ENCODE data around the gene CENPF.
A peak's percentile ranks its signal among the peaks of the same experiment; 100 is the strongest.
"Not testable (repeated sequence)": the region's sequence is repeated elsewhere in the genome, so short reads cannot be mapped to it uniquely, and the experiment has no call there.

The CENPF gene, protein sequence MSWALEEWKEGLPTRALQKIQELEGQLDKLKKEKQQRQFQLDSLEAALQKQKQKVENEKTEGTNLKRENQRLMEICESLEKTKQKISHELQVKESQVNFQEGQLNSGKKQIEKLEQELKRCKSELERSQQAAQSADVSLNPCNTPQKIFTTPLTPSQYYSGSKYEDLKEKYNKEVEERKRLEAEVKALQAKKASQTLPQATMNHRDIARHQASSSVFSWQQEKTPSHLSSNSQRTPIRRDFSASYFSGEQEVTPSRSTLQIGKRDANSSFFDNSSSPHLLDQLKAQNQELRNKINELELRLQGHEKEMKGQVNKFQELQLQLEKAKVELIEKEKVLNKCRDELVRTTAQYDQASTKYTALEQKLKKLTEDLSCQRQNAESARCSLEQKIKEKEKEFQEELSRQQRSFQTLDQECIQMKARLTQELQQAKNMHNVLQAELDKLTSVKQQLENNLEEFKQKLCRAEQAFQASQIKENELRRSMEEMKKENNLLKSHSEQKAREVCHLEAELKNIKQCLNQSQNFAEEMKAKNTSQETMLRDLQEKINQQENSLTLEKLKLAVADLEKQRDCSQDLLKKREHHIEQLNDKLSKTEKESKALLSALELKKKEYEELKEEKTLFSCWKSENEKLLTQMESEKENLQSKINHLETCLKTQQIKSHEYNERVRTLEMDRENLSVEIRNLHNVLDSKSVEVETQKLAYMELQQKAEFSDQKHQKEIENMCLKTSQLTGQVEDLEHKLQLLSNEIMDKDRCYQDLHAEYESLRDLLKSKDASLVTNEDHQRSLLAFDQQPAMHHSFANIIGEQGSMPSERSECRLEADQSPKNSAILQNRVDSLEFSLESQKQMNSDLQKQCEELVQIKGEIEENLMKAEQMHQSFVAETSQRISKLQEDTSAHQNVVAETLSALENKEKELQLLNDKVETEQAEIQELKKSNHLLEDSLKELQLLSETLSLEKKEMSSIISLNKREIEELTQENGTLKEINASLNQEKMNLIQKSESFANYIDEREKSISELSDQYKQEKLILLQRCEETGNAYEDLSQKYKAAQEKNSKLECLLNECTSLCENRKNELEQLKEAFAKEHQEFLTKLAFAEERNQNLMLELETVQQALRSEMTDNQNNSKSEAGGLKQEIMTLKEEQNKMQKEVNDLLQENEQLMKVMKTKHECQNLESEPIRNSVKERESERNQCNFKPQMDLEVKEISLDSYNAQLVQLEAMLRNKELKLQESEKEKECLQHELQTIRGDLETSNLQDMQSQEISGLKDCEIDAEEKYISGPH (N-terminal part only)

DNA sequence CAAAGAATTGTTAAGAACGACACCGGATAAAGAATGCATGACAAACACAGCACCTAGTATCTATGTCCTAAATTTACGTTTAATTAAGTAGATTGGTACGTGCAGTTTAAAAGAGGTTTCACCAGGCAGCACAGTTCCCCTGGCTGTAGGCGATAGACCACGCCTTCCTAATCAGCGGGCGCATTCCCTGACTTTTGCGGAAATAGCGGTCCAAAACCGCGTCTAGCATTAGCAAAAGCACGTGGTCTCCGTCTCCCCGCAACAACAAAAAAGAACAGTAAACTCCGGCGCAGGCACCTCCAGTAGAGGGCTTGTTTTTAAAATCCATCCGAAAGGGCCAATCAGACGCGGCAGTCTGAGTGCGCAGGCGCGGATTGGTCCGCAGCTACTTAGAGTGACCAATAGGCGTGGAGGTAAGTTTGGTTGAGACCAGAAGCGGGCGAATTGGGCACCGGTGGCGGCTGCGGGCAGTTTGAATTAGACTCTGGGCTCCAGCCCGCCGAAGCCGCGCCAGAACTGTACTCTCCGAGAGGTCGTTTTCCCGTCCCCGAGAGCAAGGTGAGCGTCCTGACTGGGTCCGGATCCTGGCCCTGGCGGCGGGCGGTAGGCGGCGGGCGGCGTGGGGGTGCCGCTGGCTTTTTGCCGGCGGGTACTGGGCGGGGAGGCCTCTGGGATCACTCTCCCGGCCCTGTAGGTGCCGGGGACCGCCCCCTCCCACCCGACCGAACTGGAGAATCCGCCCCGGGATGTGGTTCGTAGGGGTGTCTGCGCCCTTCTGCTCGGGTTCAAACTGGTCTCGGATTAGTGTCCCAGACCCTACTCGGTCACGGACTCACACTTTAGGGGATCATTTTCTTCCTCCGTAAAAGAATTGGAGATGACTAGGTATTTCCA, at the start of gene CENPF:
CENPF (plus strand) TSS at position 432 of the 894 bp plus-strand sequence. CDS start 10,560 bp downstream, outside the sequence.
- DNase-seq = peak; percentile 99 to 100

GRCh38 chr1:214557952-214558735, 44.9 kb upstream of the CENPF start:
- no peak for DNase-seq

- DNase-seq = no peak
These were observed 39.1 kb upstream of the CENPF start for GRCh38 chr1:214563881-214564280.

DNA sequence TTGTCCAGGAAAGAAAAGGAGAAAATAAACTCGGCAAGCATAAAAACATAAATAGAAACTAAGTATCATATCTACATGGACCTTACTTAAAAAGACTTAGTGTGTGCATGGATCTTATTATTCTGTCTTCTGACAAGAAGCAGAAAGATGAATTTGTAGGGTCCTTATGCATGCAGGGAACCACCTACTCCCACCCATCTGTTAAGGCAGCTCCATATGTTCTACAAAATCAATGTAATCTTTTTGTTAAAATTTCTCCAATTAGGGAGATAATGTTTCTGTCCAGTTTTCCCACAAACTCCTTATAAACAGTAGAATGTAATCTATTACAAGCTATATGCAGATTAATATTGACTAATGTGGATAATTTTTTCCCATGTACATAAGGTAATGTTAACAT, 37.7 kb upstream of the CENPF start:
- no peak for DNase-seq

DNA sequence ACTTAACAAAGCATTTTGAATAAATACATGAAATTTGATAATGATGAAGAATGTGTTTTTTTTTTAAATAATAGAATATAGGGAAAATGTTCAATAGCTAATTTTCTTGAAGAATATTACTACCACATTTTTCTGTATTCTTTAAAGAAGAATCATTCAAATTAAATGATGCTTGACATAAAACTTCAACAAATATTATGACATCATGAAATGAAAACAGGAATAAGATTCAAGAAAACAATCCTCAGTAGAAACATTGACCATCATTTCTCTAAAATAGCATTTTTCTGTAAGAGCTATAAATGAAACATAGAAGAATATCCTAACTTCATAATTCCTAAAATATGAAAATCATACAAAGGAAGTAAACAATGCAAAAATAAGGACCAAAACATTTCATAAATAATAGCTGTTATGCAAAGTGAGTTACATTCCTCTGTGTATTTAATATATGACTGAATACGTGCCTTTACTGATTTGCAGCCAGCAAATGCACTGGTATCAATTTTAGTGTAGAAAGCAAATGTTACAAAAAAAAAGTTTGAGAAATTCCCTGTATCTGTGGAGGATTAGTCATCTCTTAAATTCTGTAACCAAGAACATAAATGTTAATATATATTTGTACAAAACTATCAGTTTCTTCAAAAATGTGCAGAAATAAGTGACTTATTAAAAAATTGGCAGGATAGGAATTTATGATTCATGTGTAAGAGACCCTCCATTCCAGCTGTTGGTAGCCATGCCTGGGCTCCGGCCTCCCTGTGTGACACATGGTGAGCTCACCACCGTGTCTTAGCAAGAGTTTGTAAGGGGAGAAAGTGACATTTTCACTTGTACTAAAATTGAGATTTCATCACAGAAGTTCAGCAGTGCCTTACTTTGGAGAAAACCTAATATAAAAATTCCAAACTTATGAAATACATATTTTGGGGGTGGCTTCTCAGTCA, 36.6 kb upstream of the CENPF start:
- no peak for DNase-seq

GRCh38 chr1:214567481-214567980, 35.5 kb upstream of the CENPF start:
- DNase-seq = no peak

DNA sequence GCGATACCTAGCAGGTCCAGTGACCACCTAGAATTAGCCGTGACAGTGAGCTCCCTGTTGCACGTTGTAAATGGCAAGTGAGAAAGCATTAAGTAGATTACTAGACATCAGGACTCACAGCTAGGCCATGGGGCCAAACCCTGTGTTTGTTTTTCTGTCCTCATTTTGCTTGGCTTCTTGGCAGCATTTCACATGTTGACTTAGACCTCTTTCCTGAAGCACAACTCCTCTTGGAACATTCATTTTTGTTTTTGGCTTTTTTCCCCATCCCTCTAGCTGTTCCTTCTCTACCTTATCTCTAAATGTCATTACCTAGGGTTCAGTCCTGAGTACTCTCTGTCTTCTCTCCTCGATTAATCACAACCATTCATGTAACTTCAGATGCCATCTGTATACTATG, 34.7 kb upstream of the CENPF start:
- no peak for DNase-seq

GRCh38 chr1:214569357-214570004, 33.5 kb upstream of the CENPF start:
- DNase-seq = no peak

DNA sequence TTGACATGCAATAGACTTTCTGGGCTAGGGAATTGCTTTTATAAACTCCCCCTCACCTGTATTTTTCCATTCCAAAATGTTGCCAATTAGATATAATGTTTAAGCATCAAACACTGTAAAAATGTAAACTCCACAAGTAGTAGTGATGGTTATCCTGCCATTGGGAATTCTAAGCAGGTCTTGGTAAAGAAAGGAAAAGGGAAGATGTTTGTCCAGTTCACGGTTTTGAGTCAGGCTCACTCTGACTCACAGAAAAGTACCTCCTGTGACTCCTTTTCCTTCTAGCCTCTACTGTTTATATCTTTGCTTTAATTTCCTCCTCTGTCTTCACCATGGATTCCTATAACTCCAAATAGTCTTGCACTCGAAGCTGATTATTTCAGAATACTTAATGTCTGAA, 32.6 kb upstream of the CENPF start:
- DNase-seq = no peak

GRCh38 chr1:214571281-214571680, 31.7 kb upstream of the CENPF start:
- no peak for DNase-seq

DNA sequence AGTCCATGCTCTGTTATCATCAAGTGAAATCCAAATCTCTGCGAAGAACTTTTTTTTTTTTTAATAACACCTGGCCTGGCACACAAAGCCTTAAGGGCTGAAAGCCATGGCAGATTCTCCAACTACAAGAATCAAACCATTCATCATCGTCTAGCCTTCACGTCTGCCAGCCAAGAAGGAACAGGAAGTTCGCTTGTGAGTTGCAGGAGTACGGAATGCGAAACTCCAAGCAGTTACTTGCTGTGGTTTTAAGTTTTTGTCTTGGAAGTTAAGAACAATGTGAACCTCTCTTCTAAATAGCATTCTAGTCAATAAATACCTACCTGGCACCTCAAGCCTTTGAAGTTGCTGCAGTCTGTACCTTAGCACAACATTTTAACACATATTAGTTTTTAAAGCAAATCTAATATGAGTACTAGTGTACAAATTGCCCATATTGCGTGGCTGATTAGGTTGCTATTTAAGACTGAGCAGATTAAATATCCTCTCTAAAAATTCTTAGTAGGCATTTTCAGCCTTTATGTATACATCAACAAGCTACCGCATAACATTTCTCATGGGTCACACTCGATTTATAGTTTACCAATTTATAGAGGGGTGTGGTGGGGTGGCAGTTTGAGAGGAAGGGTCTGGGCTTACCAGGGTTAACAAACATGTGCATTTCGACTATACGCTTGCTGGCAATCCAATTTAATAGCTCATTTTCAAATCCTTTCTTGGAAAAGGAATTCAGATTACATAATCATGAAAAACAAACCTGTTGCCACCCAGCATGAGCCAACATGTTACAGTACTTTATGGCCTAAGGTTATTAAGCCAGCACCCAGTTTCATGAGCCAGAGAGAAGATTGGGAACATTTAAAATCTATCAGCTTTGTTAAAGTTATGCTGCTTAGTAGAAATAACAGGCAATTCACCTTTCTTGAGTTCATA, 29.3 kb upstream of the CENPF start:
- DNase-seq = no peak

DNA sequence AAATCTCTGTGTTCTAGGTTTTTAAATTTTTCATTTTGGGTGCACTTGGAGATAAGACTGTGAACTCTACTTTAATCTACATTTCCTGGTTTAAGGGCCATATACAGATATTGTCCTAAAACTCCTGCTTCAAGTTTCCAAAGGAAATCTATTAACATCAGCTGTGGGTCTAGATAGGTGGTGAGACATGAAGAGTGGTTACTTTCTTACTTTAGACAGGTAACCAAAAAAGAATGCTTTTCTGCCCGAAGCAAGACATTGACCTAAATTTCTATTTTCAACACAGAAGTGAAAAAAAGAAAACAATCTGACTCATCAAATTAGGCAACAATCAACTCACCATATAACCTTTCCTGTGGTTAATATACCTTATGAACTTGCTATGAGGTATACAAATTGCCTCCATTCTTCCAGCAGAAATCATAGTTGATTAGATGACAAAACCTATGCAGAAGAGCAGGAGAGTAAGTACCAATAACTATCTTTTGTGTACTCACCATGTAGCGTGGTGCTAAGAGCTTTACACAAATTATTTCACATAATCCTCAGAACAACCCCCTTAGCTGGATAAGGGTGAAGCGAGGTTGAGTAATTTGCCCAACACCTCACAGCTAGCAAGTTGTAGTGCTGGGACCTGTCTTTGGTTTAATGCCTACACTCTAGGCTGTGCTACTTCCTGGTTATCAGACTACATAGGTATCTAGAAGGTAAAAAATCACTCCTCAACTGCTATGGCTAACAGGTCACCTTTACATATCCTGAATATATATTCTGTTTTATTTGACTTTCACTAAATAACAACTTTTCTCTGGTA, 28.2 kb upstream of the CENPF start:
- no peak for DNase-seq

DNA sequence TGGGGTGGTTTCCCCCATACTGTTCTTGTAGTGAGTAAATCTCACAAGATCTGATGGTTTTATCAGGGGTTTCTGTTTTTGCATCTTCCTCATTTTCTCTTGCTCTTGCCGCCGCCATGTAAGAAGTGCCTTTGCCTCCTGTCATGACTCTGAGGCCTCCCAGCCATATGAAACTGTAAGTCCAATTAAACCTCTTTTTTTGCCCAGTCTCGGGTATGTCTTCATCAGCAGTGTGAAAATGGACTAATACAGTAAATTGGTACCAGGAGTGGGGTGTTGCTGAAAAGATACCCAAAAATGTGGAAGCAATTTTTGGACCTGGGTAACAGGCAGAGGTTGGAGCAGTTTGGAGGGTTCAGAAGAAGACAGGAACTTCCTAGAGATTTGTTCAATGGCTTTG, 26.9 kb upstream of the CENPF start:
- DNase-seq = not testable (repeated sequence)

- no peak for DNase-seq
These were observed 23.8 kb upstream of the CENPF start for GRCh38 chr1:214579183-214579582.

GRCh38 chr1:214581785-214582184, 21.2 kb upstream of the CENPF start:
- no peak for DNase-seq

GRCh38 chr1:214582289-214582891, 20.6 kb upstream of the CENPF start:
- no peak for DNase-seq

- no peak for DNase-seq
These were observed 19.9 kb upstream of the CENPF start for GRCh38 chr1:214583113-214583512.
